Suprapubic skin (tissue), 4 donors: ENCODE measurements around the gene CARM1. TPM values are rescaled to one million over a fixed set of nuclear protein-coding genes. Genes with fewer than 3 reads are reported as not detected.

ENCODE experiments used
- DNase-seq, 2 donors: peaks; one replicate each; pipeline ENCODE4 v3.0.0-alpha.2; 2019; ENCODE audit warnings: low spot score in 2 of 2
- H3K27ac ChIP-seq: fragments of 200-600 bp; sonication (generic); one replicate; pipeline ENCODE4 v1.5.1; 2019
- H3K27me3 ChIP-seq: fragments of 200-600 bp; sonication (generic); one replicate; pipeline ENCODE4 v1.5.1; 2019
- H3K36me3 ChIP-seq: fragments of 200-600 bp; sonication (generic); one replicate; pipeline ENCODE4 v1.5.1; 2019
- H3K4me1 ChIP-seq: fragments of 200-600 bp; sonication (generic); one replicate; pipeline ENCODE4 v1.5.1; 2019
- H3K4me3 ChIP-seq: fragments of 200-600 bp; sonication (generic); one replicate; pipeline ENCODE4 v1.5.1; 2019; ENCODE audit warnings: mild to moderate bottlenecking
- H3K9me3 ChIP-seq: fragments of 200-600 bp; sonication (generic); one replicate; pipeline ENCODE4 v1.5.1; 2019
- CTCF ChIP-seq, 2 donors: fragments of 200-600 bp in 1 of 2; fragments of 450-650 bp in 1 of 2; sonication (generic) in 1 of 2; IDR thresholded peaks; one replicate each; pipeline ENCODE4 v1.5.1; 2016 to 2019; ENCODE audit warnings: antibody characterized with exemption in 2 of 2, mild to moderate bottlenecking in 1 of 2, moderate library complexity in 1 of 2
- EP300 ChIP-seq: sonication (generic); formaldehyde crosslinking; IDR thresholded peaks from one replicate; pipeline ENCODE4 v1.6.1; 2017; ENCODE audit warnings: antibody characterized with exemption
- POLR2A ChIP-seq, 2 donors: fragments of 450-650 bp; IDR thresholded peaks; one replicate each; pipeline ENCODE4 v1.6.1; 2017; ENCODE audit warnings: antibody characterized with exemption in 2 of 2, mild to moderate bottlenecking in 2 of 2, moderate library complexity in 2 of 2
- POLR2AphosphoS5 ChIP-seq, 3 donors: sonication (generic); formaldehyde crosslinking; IDR thresholded peaks; one replicate each; pipeline ENCODE4 v1.6.1; 2017; ENCODE audit warnings: antibody characterized with exemption in 3 of 3
- WGBS: methylation state at CpG from one replicate; pipeline ENCODE4 v1.1.5; 2018; 5-methylcytosine and 5-hydroxymethylcytosine counted together
- total RNA-seq, 4 donors: library from RNA; depleted of rRNA; stranded (reverse); fragments of >200 nt; gene quantifications; one replicate each; pipeline ENCODE4 v1.1.0, GENCODE V29; 2016

The CARM1 gene
- total RNA-seq, 4 donors from 2014 or later, result 19.8 to 26.6 (median 23.2) TPM

GRCh38 chr19:10839114-10840050 is 32.0 kb upstream of the CARM1 start:
- H3K36me3 ChIP-seq, result no peaks in the 10 kb centered on the region
- no peaks in the 10 kb centered on the region for H3K9me3 ChIP-seq
- no peak for DNase-seq
- no peak overlapping the region for H3K27ac ChIP-seq
- peaks cover 17% of the 10 kb centered on the region for H3K4me1 ChIP-seq
- 88% methylated on average over 10 of the region's 10 CpGs for WGBS
- no peak for TF ChIP-seq POLR2A (IDR thresholded peaks at IDR 0.05)
- no peak for TF ChIP-seq POLR2AphosphoS5 (IDR thresholded peaks at IDR 0.05)
- no peak for TF ChIP-seq CTCF (IDR thresholded peaks at IDR 0.05)
- TF ChIP-seq EP300, result no peak
- H3K27me3 ChIP-seq, result no peaks in the 10 kb centered on the region
- no peak overlapping the region for H3K4me3 ChIP-seq

- H3K4me3 ChIP-seq, result no peak overlapping the region
- no peaks in the 10 kb centered on the region for H3K27me3 ChIP-seq
- TF ChIP-seq EP300, result no peak
- no peak for TF ChIP-seq POLR2A (IDR thresholded peaks at IDR 0.05)
- TF ChIP-seq POLR2AphosphoS5 (IDR thresholded peaks at IDR 0.05), result no peak
- no peak for TF ChIP-seq CTCF (IDR thresholded peaks at IDR 0.05)
- H3K4me1 ChIP-seq, result no peaks in the 10 kb centered on the region
- DNase-seq, result no peak
- no peak overlapping the region for H3K27ac ChIP-seq
- WGBS, result 89% methylated on average over 7 of the region's 7 CpGs
- no peaks in the 10 kb centered on the region for H3K9me3 ChIP-seq
- H3K36me3 ChIP-seq, result no peaks in the 10 kb centered on the region
These were observed 28.6 kb upstream of the CARM1 start for GRCh38 chr19:10842788-10843187.

DNA sequence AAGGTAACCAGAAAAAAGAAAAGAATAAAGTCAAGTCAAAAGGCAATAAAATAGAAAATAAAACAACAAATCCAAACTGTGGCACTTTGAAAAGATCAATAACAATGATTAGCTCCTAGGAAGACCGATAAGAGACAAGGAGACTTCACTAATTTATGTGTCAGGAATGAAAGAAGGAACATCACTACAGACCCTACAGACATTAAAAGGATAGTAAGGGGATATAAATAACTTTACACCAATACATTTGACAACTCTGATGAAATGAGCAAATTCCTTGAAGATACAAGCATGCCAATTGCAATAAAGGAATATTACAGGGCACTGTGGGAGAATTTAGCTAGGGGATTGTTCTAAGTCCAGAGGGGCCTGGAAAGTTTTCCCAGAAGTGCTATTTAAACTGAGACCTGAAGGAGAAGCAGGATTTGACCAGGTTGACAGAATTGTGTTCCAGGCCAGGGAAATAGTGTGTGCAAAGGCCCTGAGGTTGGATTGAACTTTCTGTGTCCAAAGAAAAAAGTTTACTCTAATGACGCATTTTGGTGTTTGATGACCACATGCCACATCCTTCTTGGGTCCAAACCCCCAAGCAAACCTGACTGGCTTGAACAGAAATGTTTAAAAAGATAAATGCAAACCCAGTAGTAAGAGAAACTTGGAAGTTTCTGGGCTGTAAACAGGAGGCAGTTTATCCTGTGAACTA is 24.7 kb upstream of the CARM1 start:
- Histone ChIP-seq H3K27ac (no peak overlapping the region), H3K4me1 (no peaks in the 10 kb centered on the region), H3K4me3 (no peak overlapping the region), H3K27me3 (peaks cover 9% of the 10 kb centered on the region), H3K36me3 (no peaks in the 10 kb centered on the region), H3K9me3 (no peaks in the 10 kb centered on the region)
- DNase-seq, result no peak
- TF ChIP-seq POLR2AphosphoS5 (IDR thresholded peaks at IDR 0.05) (no peak), POLR2A (IDR thresholded peaks at IDR 0.05) (no peak), EP300 (no peak), CTCF (IDR thresholded peaks at IDR 0.05) (no peak)
- 84% methylated on average over 2 of the region's 2 CpGs for WGBS

DNA sequence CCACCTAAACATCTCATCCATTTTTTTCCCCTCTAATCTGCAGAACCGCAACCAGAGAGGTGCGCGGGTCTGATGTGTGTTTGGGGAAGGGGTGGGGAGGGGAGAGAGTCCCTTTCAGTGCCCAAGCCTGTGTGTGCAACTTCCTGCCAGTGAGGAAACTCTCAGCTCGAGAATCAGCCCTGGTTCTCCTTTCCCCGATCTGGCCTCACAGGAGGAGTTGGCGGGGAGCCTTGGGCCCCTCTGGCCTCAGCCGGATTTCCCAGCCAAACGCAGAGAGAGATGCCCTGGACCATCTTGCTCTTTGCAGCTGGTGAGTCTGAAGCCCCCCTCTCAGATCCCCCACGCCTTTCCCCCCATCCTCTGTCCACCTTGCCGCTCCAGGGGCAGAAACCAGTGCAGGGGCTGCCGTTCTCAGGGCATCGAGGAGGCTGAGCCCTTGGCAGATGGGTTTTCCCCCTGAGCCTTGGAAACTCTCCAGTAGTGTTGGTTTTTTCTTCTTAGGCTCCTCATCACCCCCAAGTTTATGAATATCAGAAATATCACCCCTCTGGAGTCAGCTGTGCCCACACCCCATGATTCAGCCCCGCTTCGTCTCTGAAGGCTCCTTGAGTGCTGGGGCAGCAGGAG is 23.0 kb upstream of the CARM1 start, which contains the start of gene C19orf38:
C19orf38 (plus strand) TSS at position 186 of the 627 bp plus-strand sequence; CDS start at position 280, 94 bp downstream.
- H3K27me3 ChIP-seq, result peaks cover 9% of the 10 kb centered on the region
- no peak within 1 kb of the TSS for H3K4me3 ChIP-seq
- TF ChIP-seq POLR2A (IDR thresholded peaks at IDR 0.05) (no peak), POLR2AphosphoS5 (IDR thresholded peaks at IDR 0.05) (no peak), CTCF (IDR thresholded peaks at IDR 0.05) (no peak), EP300 (no peak)
- DNase-seq, result no peak
- H3K27ac ChIP-seq, result no peak within 1 kb of the TSS
- 43% methylated on average over 13 of the region's 14 CpGs for WGBS
- no peaks in the 10 kb centered on the region for H3K9me3 ChIP-seq
- no peaks in the 10 kb centered on the region for H3K4me1 ChIP-seq
- H3K36me3 ChIP-seq, result no peaks in the 10 kb centered on the region
